Tibial nerve (tissue), 4 donors: ENCODE measurements around the gene SRBD1.

Experiments
- EP300 ChIP-seq, 2 donors: sonication (generic); formaldehyde crosslinking; IDR thresholded peaks; one replicate each; pipeline ENCODE4 v1.6.1; 2017; ENCODE audit warnings: antibody characterized with exemption in 2 of 2, mild to moderate bottlenecking in 1 of 2
- TF ChIP-seq, protein P1 (sequence below), 5 experiments: fragments of 200-600 bp in 3 of 5; fragments of 450-650 bp in 2 of 5; sonication (generic) in 3 of 5; IDR thresholded peaks; one replicate each; pipeline ENCODE4 v1.5.1; 2016 to 2019; ENCODE audit warnings: antibody characterized with exemption in 5 of 5, mild to moderate bottlenecking in 3 of 5, moderate library complexity in 2 of 5

DNA sequence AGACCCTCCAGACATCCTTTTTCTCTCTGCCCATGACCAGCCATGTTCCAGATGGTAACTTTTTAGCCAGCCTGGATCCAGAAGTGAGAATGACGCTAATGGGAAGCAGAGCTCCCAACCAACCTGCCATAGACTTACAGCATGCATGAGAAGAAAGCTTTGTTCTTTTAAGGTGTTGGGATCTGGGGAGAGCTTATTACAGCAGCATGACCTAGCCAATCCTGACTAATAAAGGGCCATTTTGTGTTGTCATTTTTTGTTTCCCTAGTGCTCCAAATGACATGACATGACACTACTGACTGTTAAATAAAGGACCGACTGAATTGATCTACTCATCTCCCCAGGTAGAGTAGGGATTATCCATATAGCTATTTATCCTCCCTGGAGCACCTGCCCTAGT is 35.2 kb upstream of the SRBD1 start:
- TF ChIP-seq, protein P1, sequence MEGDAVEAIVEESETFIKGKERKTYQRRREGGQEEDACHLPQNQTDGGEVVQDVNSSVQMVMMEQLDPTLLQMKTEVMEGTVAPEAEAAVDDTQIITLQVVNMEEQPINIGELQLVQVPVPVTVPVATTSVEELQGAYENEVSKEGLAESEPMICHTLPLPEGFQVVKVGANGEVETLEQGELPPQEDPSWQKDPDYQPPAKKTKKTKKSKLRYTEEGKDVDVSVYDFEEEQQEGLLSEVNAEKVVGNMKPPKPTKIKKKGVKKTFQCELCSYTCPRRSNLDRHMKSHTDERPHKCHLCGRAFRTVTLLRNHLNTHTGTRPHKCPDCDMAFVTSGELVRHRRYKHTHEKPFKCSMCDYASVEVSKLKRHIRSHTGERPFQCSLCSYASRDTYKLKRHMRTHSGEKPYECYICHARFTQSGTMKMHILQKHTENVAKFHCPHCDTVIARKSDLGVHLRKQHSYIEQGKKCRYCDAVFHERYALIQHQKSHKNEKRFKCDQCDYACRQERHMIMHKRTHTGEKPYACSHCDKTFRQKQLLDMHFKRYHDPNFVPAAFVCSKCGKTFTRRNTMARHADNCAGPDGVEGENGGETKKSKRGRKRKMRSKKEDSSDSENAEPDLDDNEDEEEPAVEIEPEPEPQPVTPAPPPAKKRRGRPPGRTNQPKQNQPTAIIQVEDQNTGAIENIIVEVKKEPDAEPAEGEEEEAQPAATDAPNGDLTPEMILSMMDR (IDR thresholded peaks at IDR 0.05) = no peak
- no peak for TF ChIP-seq EP300 (IDR thresholded peaks at IDR 0.05)
